NOMO-1 treated with dmso at 0.1 percent for 144 hours (cell line): ENCODE data around the gene SRP68.
"Not testable (repeated sequence)": the region's sequence is repeated elsewhere in the genome, so short reads cannot be mapped to it uniquely, and the experiment has no call there.

Source experiments
- DNase-seq: peaks from one replicate; lab custom pipeline; 2025; ENCODE audit not compliant: unreplicated experiment; lab: John Stamatoyannopoulos, UW

The SRP68 gene

DNA sequence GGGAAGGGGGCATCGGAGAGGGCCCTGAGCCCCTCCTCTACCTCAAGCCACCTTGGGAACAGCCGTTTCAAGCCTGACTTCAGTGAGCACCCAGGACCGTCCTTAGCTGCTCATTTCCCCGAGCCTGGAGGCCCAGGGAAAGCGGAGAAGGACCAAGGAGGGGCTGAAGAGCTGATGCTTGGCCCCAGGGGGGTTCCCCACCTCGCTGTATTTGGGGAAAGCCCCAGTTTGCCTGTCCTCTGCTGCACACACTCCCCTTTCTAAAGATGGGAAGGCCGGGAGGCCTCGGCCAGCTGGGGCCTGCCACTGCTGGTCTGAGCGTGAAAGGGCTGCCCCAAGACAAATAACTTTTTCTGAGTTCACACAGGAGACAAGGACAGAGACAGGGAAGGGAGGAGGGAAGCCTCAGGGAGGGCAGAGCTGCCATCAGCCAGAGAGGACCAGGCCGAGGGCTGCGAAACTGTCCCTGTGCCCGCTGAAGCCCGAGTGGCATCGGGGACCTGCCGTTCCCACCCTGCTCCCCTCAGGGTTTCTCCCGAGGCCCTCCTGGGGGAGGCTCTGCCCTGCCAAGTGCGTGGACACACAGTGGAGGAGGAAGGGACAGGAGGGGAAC lies 18.3 kb upstream of the SRP68 start:
- no peak for DNase-seq

DNA sequence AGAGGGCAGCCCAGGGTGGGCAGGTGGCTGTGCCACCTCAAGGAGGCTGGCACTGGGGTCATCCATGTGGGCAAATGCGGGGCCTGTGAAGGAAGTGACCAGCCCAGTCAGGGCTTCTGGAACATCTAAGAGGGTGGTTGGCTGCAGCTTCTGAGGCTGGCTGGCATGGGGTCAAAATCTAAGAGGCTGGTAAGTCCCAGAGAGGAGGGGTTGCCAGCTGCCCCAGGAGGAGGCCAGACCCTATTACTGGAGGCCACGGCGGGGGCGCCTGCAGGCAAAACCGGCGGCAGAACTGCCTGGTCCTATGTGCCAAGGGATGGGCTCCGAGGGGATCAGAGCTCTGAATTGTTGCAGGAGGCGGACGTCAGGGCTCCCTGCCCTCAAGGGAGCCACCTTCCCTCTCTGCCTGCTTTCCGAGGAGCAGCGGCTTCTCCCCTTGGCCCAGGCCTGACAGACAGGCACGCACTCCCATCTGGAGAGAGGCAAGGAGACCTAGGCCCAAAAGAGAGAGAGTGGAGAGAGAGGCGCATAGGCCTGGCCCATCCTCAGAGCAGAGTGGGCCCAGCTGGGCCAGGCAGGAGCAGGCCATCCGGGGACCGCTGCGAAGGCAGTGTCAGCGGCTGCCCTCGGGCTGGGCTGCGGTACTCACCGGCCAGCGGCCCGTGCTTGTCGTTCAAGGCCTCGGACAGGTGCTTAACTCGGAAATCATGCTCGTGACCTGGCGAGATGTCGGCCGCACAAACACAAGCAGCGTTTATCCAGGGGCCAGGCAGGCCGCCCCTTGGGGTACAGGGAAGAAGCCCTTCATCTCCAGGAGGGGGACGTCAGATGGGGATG lies 17.6 kb upstream of the SRP68 start:
- DNase-seq: no peak

DNA sequence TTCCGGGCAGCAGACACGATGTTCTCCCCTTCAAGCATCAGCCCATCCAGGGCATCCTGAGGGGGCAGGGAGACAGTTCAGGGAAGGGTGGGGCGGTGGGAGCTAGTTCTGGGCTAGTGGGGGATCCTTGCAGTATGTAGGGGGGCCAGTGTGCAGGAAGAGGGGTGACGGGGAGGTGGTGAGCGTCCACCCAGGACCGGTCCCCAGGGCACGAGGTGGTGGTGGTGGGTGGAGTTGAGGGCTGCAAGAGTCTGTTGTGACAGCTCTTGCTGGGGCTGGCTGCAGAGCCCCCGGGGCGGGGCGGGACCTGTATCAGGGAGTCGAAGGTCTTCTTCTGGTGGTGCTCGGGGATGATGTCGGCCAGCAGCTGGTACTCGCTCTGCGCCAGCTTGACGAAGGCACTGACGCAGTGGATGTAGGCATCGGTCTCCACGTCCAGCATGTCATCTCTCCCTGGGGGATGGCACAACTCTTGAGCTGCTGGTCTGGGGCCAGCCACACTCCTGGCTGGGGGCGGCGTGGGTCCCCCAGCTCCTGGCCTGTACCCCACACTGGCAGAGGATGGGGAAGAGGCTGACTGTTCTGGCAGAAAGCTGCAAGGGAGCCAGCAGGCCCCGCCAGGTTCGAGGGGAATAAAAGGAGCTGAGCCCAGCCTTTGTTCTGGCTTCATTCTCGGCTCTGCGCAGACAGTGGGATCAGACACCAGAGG lies 16.7 kb upstream of the SRP68 start:
- no peak for DNase-seq

DNA sequence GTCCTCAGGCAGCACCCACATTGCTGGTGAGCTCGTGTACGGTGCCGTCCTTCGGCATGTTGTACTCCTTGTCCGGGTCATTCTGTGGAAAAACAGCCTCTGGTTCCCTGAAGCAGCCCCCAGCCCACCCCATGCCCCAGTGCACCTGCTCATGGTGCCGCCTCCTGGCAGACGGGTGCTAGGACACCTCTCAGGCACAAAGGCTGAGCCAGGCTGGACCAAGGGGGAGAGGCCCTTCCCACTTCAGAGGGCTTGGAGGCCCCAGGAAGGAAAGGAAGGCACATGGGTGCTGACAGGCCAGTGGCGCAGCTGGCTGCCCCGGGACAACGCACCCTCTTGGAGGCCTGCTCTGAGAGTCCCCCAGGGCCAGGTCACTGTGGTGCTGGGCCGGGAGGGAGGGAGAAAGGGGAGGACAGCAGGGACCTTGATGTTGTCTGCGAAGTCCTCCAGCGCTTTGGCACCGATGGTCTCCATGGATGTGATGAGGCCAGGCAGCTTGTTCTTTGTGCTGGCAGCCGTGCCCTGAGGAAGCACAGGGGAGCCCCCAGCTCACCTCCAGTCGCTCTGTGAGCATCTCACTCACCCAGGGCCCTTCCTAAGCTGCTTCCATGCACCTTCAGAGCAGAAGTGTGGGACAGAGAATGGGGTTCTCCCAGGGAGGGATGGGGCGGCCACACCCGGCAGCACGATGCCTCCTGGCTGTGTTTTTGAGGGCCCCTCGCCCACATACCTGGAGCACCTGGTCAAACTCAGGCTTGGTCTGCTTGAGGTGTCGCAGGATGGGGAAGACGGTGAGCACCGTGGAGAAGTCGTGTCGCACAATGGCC lies 15.9 kb upstream of the SRP68 start:
- no peak for DNase-seq

DNA sequence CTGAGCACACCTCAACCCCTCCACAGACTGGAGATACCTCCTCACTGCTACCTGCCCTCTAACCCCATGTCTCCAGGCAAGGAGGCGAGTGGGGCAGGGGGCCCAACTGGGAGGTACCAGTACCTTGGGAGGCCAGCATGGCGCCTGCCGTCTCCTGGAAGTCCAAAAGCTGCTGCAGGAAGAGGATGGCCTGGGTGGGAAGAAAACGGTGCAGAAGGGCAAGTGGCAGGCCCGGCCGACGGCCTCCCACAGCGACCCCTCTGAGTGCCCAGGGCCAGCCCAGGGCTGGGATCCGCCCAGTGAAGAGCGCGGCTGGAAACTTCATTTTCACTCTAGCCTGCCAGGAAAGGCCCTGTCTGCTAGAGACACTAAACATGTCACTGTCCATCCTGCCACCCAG lies 15.2 kb upstream of the SRP68 start:
- no peak for DNase-seq

DNA sequence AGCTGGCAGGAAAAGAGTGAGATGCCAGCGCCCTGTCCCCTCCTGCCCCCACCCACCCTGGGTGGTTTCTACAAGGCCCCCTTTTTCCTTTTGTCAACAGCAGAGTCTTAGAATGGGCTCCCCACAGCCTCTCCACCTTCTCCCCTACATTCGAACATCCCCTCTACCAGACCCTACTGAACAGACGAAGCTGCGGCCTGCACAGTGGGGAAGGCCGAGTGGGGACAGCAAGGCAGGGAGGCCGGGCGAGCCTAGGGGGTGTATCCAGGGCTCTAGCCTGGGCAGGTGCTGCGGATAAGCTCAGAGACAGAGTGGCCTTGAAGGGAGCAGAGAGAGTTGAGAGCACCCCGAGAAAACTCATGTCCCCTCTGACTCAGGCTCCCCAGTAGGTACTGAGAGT lies 14.1 kb upstream of the SRP68 start:
- no peak for DNase-seq

DNA sequence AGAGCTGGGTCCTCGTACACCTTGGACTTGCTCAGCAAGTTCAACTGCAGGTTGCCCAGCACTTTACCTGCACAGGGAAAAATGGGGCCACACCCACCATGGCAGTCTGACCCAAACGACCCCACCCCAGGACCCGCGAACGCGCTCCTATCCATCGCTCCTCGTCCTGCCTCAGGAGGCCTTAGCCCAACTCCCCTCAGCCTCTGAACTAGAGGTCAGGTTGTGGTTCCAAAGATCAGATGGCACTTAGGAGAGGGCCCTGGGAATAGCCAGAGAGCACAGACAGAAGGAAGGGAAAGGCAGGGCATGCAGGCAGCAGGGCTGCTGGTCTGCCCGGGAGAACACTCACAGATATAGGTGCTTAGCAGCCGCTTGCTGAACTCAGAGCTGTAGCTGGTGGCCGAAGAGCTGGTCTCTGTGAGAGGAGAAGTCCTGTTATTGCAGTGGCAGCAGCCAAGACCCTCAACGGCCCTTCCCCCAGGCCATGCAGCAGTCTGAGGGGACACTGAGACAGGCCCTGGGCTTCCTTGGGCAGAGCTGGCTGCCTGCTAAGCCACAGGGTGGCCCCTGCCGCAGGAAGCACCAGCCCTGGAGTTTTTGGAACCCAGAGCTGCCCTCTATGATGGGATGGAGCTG lies 13.5 kb upstream of the SRP68 start:
- no peak for DNase-seq

DNA sequence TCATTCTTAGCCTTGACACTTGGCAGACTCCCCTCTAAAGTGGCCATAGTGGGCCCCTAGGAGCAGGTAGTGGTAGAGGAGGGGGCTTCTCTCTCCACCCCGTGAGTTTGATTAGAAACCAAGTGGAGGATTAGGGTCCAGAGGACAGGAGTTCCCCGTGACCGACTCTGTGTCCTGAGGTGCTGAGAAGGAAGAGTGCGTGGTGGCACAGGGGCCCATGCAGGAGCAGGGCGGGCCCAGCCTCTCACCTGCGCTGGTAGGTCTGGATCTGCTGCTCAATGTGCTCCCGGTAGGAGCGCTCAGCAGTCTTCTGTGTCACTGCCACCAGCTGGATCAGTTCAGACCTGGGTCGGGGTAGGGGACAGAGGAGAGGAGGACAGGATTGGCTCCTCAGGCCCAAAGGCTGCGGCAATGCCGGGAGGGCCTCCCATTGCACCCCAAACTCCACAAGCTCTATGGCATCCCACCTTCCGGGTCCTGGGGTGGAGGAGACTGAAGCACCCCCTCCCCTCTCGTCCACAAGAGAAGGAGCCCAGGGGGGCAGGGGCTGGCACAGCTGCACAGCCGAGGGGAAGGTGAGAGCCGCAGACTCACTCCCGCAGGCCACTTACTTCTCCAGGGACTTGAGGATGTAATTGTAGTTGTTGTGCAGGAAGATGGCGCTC lies 12.9 kb upstream of the SRP68 start:
- no peak for DNase-seq

DNA sequence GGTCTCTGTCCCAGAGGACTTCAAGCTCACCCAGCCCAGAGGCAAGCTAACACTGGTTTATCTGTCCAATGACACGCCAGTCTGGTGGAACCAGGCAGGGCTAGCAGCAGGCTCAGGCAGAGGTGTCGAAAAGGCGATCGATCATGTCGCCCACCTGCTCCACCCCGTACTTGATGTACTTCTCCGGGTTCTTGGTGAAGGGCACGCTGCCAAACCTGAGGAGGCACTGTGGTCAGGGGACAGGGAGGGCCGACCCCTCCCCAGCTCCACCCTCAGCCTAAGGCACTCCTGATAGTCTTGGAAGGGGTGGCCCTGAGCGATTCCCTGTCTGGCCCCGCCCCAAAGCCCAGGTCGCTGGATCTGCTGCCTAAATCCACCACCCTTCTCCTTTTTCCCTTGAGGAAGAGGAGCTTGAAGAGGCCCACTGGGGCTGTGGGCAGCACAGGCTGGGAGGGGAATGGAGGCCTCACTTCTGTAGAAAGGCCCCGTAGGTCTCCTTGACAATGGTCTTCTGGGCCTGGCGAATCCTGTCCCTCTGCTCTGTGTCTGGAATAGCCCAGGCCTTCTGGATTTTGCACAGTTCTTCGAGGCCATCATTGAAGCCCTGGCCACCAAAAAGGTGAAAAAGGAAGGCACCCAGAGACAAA lies 11.3 kb upstream of the SRP68 start:
- DNase-seq: no peak

DNA sequence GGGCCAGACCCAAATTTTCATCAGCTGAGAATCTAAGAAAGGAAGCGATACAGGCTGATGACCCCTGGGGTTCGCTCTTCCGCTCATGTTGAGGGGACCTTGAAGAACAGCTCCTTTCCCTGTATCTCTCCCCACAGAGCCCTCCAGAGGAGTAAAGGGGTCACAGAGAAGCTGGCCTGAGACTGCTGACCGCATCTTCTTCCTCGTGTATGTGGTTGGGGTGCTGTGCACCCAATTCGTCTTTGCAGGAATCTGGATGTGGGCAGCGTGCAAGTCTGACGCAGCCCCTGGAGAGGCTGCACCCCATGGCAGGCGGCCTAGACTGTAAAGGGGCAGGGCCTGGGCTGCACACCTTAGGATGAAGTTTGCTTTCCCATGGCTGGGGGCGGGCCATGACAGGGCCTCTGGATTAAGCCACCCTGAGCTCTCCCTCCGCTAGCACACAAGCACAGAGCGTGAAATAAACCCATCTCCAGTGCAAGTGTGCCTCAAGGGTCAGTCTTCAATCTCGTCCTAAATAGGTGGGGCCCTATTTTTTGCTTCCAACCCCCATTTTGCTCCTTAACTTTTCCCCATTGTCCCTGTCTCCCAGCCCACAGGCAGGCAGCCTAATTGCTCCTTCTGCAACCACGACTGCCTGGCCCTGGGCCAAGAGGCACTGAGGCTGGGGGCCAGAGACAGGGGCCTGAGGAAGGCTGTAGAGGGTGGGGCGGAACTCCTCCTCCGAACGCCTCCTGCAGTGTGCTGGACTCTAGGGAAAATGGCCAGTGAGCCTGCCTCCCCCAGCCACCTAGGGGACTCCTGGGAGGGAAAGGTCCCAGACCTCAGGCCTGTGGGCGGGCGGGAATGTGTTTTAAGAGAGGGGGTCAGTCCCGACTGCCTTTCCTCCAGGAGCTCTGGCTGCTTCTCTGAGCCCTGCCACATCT lies 10.3 kb upstream of the SRP68 start:
- DNase-seq: no peak

DNA sequence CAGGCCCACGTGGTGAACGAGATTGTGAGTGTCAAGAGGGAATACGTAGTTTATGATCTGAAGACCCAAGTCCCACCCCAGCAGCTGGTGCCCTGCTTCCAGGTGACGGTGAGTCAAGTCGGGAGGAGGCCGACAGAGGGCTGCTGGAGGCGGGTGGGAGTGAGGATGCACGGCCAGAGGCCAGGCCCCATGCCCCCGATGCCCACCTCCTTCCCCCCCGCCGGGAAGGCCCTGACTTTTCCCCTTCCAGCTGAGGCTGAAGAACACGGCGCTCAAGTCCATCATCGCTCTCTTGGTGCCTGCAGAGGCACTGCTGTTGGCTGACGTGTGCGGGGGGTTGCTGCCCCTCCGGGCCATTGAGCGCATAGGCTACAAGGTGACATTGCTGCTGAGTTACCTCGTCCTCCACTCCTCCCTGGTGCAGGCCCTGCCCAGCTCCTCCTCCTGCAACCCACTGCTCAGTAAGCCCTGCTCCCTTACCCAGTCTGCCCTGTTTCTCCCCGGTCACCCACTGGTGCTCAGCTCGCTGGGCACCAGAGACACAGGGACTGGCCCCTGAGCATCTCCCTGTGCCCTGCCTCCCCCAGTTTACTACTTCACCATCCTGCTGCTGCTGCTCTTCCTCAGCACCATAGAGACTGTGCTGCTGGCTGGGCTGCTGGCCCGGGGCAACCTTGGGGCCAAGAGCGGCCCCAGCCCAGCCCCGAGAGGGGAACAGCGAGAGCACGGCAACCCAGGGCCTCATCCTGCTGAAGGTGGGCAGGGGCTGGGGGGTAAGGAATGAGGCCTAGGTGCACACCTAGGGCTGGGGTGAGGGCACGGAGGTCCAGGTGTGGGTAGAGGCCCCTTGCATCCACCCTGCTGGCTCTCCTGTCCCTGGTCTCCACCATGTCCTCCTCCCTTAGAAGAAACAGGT lies 9.2 kb upstream of the SRP68 start:
- no peak for DNase-seq

DNA sequence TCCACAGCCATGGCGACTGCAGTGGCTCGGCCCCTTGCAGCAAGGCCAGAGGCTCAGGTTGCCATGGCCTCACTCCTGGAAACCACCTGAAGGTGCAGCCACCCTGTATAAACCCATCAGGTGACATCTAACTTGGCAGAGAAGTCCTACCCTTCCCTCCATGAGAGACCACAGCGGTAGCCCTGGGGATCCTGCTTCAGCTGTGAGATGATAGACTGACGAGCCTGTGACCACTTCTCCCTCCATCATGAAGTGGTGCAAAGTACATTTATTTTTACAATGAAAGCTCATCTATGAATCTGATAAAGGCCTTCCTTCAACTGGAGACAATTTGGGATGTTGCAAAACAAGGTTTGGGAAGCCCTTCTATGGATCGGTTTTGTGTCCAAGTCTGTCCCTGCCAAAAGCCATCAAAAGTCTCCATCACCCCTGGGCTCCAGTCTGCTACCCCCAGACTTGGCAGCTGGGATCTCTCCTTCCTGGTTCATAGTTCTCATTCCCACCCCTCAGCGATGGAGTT lies 8.5 kb upstream of the SRP68 start:
- DNase-seq: no peak

DNA sequence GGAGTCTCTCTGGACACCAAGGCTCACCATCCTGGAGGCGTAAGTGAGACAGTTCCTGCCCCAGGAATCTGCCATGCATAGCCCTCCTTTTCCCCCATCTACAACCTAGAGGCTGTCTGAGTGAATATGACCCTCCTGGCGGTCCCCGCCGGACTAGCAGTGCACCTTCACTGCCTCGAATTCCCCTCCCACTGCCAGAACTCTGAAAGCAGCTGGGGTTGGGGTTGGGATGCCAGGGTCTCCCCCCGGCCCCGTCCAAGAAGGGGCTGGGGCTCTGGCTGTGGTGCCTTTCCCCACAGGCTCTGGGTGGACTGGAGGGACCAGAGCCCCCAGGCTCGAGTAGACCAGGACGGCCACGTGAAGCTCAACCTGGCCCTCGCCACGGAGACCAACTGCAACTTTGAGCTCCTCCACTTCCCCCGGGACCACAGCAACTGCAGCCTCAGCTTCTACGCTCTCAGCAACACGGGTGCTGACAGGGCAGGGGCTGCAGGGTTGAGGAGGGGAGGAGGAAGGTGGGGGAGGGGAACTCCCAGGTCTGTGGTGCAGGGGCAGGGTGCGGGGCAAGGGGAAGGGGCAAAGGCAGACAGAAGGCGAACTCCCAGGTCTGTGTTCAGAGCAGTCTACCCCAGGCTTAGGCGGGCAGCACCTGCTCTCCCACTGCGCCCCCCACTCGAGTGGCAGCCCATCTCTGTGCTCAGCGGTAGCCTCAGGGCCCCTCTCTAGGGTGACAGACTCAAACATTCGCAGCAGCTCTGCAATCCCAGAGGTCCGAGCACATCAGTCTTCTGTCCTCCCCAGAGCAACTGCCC lies 7.8 kb upstream of the SRP68 start:
- DNase-seq: no peak

DNA sequence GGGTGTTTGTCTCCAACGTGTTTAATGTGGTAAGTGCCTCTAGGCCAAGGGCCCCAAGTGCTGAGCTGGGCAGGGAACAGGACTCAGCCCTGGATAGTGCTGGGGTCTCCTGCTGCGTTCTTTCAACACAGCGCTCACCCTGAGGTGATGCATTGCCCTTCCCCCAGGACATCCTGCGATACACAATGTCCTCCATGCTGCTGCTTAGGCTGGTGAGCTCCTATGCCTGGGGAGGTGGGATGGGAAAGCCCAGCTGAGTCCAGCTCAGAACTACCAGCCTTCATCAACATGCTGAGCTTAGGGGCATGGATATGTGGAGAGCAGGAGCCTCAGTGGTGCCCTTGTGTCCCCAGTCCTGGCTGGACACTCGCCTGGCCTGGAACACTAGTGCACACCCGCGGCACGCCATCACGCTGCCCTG lies 7.2 kb upstream of the SRP68 start:
- DNase-seq: no peak

DNA sequence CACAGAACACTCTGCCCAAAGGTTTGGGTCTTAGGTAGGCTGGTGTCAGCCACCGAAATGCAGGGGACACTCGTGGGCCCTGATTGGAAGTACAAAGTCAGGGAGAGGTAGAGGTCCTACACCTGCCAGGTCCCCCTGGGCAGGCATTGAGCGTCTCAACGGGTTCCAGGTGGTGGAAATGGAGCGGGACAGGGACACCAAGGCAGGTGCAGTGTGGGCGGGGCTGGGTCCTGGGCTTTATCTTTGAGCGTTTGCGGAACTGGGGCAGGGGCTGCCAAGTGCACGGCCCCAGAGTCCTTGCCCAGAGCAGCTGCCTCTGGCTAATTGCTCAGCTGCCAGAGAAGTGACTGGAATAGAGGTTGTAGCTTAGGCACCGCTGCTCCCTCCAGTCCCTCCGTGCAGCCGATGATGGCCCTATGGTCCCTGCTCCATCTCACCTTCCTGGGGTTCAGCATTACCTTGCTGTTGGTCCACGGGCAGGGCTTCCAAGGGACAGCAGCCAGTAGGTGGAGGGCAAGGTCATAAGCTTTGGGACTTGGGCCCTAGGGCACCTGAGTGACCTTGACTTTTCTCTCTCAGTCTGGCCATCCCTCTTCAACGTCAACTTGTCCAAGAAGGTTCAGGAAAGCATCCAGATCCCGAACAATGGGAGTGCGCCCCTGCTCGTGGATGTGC lies 6.7 kb upstream of the SRP68 start, which contains the start of gene ZACN:
Gene ZACN (plus strand): TSS at position 323 of the 675 bp plus-strand sequence. CDS start 83 bp downstream, at position 406.
- DNase-seq: no peak

DNA sequence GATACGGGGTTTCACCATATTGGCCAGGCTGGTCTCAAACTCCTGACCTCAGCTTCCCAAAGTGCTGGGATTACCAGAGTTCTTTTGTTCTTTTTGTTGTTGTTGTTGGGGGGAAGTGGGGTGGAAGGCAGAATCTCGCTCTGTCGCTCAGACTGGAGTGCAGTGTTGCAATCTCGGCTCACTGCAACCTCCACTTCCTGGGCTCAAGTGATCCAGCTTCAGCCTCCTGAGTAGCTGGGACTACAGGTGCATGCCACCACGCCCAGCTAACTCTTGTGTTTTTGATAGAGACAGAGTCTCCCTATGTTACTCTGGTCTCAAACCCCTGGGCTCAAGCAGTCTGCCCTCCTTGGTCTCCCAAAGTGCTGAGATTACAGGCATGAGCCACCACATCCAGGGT lies 6.1 kb upstream of the SRP68 start:
- not testable (repeated sequence) for DNase-seq
